IPS-18a (cell line): ENCODE results near the gene SPTLC2.
"Not testable (repeated sequence)": the region's sequence is repeated elsewhere in the genome, so short reads cannot be mapped to it uniquely, and the experiment has no call there.

Experiments
- H3K27ac ChIP-seq: one replicate; pipeline ENCODE4 v1.5.1; 2013; ENCODE audit warnings: low read length
- H3K27me3 ChIP-seq: one replicate; pipeline ENCODE4 v1.6.1; 2013; ENCODE audit warnings: mild to moderate bottlenecking, low read length; ENCODE audit not compliant: control insufficient read depth, insufficient read depth
- H3K36me3 ChIP-seq: one replicate; pipeline ENCODE4 v1.6.1; 2013; ENCODE audit warnings: low read depth, low read length; ENCODE audit not compliant: control insufficient read depth
- H3K4me1 ChIP-seq: one replicate; pipeline ENCODE4 v1.6.1; 2013; ENCODE audit warnings: low read depth, low read length; ENCODE audit not compliant: control insufficient read depth
- H3K4me3 ChIP-seq: one replicate; pipeline ENCODE4 v1.5.1; 2013; ENCODE audit warnings: low read length
- H3K9ac ChIP-seq: one replicate; pipeline ENCODE4 v1.6.1; 2013; ENCODE audit warnings: mild to moderate bottlenecking, low read length, moderate library complexity
- H3K9me3 ChIP-seq: one replicate; pipeline ENCODE4 v1.6.1; 2013; ENCODE audit warnings: low read depth, low read length; ENCODE audit not compliant: control insufficient read depth

The SPTLC2 gene

DNA sequence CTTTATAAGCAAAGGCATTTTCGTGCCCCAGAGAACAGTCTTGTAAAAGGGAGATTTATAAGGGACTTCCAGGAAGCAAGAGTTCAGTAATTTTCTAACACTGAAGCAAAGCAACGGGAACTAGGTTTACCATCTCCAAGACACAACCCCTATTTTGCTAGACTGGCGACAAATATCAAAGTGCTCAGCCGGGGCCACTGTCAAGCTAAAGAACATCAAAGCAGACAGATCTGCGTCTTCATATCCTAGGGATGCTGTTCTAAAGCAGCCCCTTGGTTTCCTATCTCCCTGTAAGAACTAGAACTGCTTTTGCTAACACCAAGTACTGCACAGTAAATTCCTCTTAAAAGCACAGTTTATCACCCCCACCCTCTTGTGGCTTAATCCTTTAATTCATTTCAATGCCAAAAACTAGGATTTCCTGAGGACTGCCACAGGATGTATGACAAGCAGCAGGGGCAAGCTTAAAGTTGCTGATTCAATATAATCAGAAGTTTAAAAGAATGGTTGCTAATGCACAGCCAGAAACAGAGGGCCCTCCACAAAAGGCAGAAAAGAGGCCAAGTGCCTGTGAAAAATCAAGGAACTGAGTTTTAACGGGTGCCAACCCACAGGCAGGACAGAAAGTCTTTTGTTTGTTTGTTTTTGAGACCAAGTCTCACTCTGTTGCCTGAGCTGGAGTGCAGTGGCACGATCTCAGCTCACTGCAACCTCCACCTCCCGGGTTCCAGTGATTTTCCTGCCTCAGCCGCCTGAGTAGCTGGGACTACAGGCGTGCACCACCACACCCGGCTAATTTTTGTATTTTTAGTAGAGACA, 73.8 kb downstream of the SPTLC2 start:
- H3K4me3 ChIP-seq, result no peak overlapping the region
- H3K9ac ChIP-seq, result no peak overlapping the region
- H3K27ac ChIP-seq, result no peak overlapping the region
- no peaks in the 10 kb centered on the region for H3K27me3 ChIP-seq
- no peaks in the 10 kb centered on the region for H3K9me3 ChIP-seq
- no peaks in the 10 kb centered on the region for H3K36me3 ChIP-seq
- no peaks in the 10 kb centered on the region for H3K4me1 ChIP-seq

- no peaks in the 10 kb centered on the region for H3K9me3 ChIP-seq
- no peaks in the 10 kb centered on the region for H3K27me3 ChIP-seq
- no peak overlapping the region for H3K4me3 ChIP-seq
- no peak overlapping the region for H3K27ac ChIP-seq
- no peak overlapping the region for H3K9ac ChIP-seq
- no peaks in the 10 kb centered on the region for H3K4me1 ChIP-seq
- no peaks in the 10 kb centered on the region for H3K36me3 ChIP-seq
Measured at GRCh38 chr14:77541905-77542304, 74.5 kb downstream of the SPTLC2 start.

- H3K36me3 ChIP-seq, H3K4me3 ChIP-seq, H3K9me3 ChIP-seq, H3K27me3 ChIP-seq, H3K27ac ChIP-seq, H3K9ac ChIP-seq, H3K4me1 ChIP-seq: not testable (repeated sequence)
Measured at GRCh38 chr14:77536951-77537350, 79.5 kb downstream of the SPTLC2 start.

GRCh38 chr14:77531071-77531470, 85.4 kb downstream of the SPTLC2 start:
- no peaks in the 10 kb centered on the region for H3K27me3 ChIP-seq
- H3K36me3 ChIP-seq, result no peaks in the 10 kb centered on the region
- H3K27ac ChIP-seq, result no peak overlapping the region
- H3K9me3 ChIP-seq, result no peaks in the 10 kb centered on the region
- no peak overlapping the region for H3K9ac ChIP-seq
- no peaks in the 10 kb centered on the region for H3K4me1 ChIP-seq
- no peak overlapping the region for H3K4me3 ChIP-seq

GRCh38 chr14:77529963-77530362, 86.5 kb downstream of the SPTLC2 start:
- no peak overlapping the region for H3K9ac ChIP-seq
- no peaks in the 10 kb centered on the region for H3K4me1 ChIP-seq
- H3K36me3 ChIP-seq, result no peaks in the 10 kb centered on the region
- no peaks in the 10 kb centered on the region for H3K9me3 ChIP-seq
- H3K27ac ChIP-seq, result no peak overlapping the region
- H3K27me3 ChIP-seq, result no peaks in the 10 kb centered on the region
- H3K4me3 ChIP-seq, result no peak overlapping the region

DNA sequence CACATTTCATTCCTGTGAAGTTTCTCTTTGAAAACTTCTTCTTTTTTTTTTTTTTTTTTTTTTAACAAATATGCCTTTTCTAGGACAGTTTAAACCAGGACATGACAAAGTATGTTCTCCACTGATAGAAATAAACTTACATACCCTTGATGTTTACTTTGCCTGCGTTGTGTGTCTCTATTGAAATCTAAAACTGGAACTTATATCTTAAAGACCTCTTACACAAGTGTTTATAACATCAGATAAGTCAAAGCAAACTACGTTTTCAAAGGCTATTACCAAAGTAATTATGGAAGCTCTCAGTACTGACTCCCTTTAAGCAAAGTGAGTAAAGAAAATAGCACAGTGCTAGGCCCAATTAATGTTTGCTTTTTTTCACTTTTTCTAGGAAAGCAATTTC, 87.2 kb downstream of the SPTLC2 start:
- Histone ChIP-seq H3K36me3 (no peaks in the 10 kb centered on the region), H3K4me3 (no peak overlapping the region), H3K27me3 (no peaks in the 10 kb centered on the region), H3K27ac (no peak overlapping the region), H3K9ac (no peak overlapping the region), H3K4me1 (no peaks in the 10 kb centered on the region), H3K9me3 (no peaks in the 10 kb centered on the region)

- H3K9ac ChIP-seq, H3K4me3 ChIP-seq, H3K4me1 ChIP-seq, H3K36me3 ChIP-seq, H3K27me3 ChIP-seq, H3K9me3 ChIP-seq, H3K27ac ChIP-seq: not testable (repeated sequence)
Measured at GRCh38 chr14:77528701-77529100, 87.7 kb downstream of the SPTLC2 start.

DNA sequence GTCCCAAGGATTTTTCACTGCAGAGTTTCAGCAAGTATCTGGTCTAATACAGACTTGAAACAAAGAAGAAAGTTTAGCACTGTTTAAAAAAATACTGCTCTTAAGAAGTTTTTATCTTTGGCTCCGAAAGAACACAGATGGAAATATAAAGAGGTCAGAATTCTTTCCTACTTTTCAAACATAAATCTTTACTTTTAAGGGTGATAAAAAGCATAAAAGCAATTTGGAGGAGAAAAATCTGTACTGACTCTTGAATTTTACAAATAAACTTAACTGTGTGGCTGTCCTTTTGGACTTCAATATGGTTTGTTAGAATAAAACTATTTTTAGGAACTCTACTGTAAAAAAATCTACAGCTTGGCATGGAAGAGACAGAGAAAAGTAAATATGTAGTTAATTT, 90.2 kb downstream of the SPTLC2 start:
- Histone ChIP-seq H3K27me3 (no peaks in the 10 kb centered on the region), H3K36me3 (no peaks in the 10 kb centered on the region), H3K9me3 (no peaks in the 10 kb centered on the region), H3K4me3 (no peak overlapping the region), H3K4me1 (no peaks in the 10 kb centered on the region), H3K27ac (no peak overlapping the region), H3K9ac (no peak overlapping the region)

DNA sequence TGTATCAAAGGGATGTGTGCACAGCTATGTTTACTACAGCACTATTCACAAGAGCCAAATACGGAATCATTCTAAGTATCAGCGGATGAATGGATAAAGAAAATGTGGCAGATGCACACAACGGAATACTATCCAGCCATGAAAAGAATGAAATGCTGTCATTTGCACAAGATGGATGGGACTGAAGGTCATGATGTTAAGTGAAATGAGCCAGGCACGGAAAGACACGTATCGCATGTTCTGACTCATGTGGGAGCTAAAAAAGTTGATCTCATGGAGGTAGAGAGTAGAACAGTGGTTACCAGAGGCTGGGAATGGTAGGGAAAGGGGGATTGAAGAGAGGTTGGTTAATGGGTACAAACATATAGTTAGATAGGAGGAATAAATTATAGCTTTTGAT, 91.9 kb downstream of the SPTLC2 start:
- no peak overlapping the region for H3K4me3 ChIP-seq
- peaks cover 9% of the 10 kb centered on the region for H3K36me3 ChIP-seq
- H3K9me3 ChIP-seq, result no peaks in the 10 kb centered on the region
- no peak overlapping the region for H3K9ac ChIP-seq
- H3K27ac ChIP-seq, result no peak overlapping the region
- no peaks in the 10 kb centered on the region for H3K27me3 ChIP-seq
- H3K4me1 ChIP-seq, result no peaks in the 10 kb centered on the region

DNA sequence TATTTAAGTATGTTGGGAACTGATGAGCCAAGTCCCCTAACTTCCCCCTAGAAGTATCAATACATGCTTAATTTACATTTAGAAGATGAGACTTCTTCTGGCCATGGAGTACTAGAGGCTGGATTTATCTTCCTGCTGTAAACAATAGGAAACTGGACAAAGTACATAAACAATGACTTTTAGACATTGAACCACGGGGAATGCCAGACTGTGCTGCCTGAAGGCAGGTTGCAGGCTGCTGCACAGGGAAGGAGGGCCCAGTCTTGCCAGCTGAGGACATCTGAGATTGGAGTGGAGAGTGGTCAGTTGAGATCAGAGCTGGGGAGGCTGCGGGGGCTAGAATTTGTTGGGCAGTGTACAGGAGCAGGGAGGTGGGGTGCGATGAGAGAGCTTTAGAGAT, 93.3 kb downstream of the SPTLC2 start:
- H3K9me3 ChIP-seq, result no peaks in the 10 kb centered on the region
- no peak overlapping the region for H3K4me3 ChIP-seq
- H3K4me1 ChIP-seq, result no peaks in the 10 kb centered on the region
- H3K27ac ChIP-seq, result no peak overlapping the region
- H3K9ac ChIP-seq, result no peak overlapping the region
- peaks cover 9% of the 10 kb centered on the region for H3K36me3 ChIP-seq
- H3K27me3 ChIP-seq, result no peaks in the 10 kb centered on the region

DNA sequence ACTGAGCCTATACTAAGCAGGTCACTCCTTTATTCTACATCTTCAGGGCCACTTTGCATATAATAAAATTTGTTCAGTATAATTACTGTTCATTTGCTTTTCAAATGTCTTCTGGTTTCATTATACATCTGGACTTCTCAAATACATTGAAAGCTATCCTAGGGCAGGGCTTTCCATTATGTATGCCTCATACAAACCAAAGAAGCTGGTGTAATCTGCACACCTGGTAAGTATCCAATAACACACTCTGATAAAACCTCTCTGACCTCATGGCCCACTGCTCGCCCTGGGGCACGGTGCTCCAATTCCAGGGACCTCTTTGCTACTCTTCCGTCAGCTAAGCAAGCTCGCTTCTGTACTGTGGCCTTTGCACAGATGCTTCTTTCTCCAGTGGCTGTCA, 95.9 kb downstream of the SPTLC2 start:
- no peaks in the 10 kb centered on the region for H3K9me3 ChIP-seq

DNA sequence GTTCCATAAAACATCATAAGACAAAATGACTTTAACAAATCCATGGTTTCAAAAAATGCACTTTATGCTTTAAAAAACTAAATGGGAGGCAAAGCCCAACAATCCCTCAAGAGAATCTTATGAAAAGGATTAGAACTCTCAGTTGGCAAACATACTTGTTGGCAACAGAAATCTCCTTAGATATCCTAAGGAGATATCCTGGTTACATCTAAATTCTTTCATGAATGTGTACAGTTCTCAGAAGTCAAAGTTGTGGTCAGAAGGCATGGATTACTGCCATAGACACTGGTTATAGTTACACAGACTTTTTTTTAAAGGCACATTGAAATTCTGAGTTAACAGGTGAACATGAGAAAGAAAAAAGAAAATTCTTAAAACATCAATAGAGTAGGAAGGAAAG, 100.3 kb downstream of the SPTLC2 start:
- Histone ChIP-seq H3K9ac (no peak overlapping the region), H3K36me3 (peaks cover 24% of the 10 kb centered on the region), H3K27me3 (no peaks in the 10 kb centered on the region), H3K9me3 (no peaks in the 10 kb centered on the region), H3K27ac (no peak overlapping the region), H3K4me1 (no peaks in the 10 kb centered on the region), H3K4me3 (no peak overlapping the region)

More for the DNA sequence above, 95.9 kb downstream of the SPTLC2 start:
- H3K36me3 ChIP-seq, result peaks cover 15% of the 10 kb centered on the region
- no peaks in the 10 kb centered on the region for H3K27me3 ChIP-seq
- no peak overlapping the region for H3K9ac ChIP-seq
- no peak overlapping the region for H3K4me3 ChIP-seq
- no peak overlapping the region for H3K27ac ChIP-seq
- H3K4me1 ChIP-seq, result no peaks in the 10 kb centered on the region
